Embryonic facial prominence (tissue), 1 donor: ENCODE results near the gene ISCA2.
"Not testable (repeated sequence)": the region's sequence is repeated elsewhere in the genome, so short reads cannot be mapped to it uniquely, and the experiment has no call there.

Experiments
- DNase-seq: peaks from one replicate; pipeline ENCODE4 v3.0.0-alpha.2; 2016; ENCODE audit errors: extremely low spot score

Gene ISCA2

GRCh38 chr14:74493343-74494261 lies at the start of gene ISCA2:
TSS of gene ISCA2 (plus strand) at chr14:74493765. CDS start at chr14:74493775, 10 bp downstream.
- DNase-seq, result peak; percentile 97

- DNase-seq, result no peak
Observed at GRCh38 chr14:74444866-74445265, 48.7 kb upstream of the ISCA2 start.

- not testable (repeated sequence) for DNase-seq
Observed at GRCh38 chr14:74454397-74454796, 39.2 kb upstream of the ISCA2 start.

GRCh38 chr14:74456684-74457564 lies 36.6 kb upstream of the ISCA2 start:
- no peak for DNase-seq

GRCh38 chr14:74457565-74457895 lies 36.0 kb upstream of the ISCA2 start:
- DNase-seq, result no peak

- DNase-seq, result no peak
Observed at GRCh38 chr14:74459289-74459946, 34.1 kb upstream of the ISCA2 start.

GRCh38 chr14:74459976-74460375 lies 33.6 kb upstream of the ISCA2 start:
- DNase-seq, result no peak

GRCh38 chr14:74462993-74463392 lies 30.6 kb upstream of the ISCA2 start:
- no peak for DNase-seq

- no peak for DNase-seq
Observed at GRCh38 chr14:74463697-74464096, 29.9 kb upstream of the ISCA2 start.

- DNase-seq, result no peak
Observed at GRCh38 chr14:74464785-74465184, 28.8 kb upstream of the ISCA2 start.

- no peak for DNase-seq
Observed at GRCh38 chr14:74465335-74465734, 28.2 kb upstream of the ISCA2 start.

GRCh38 chr14:74468513-74468912 lies 25.1 kb upstream of the ISCA2 start:
- DNase-seq, result no peak

GRCh38 chr14:74469548-74470518 lies 23.7 kb upstream of the ISCA2 start:
- no peak for DNase-seq

- no peak for DNase-seq
Observed at GRCh38 chr14:74472601-74473000, 21.0 kb upstream of the ISCA2 start.

GRCh38 chr14:74474376-74474775 lies 19.2 kb upstream of the ISCA2 start:
- no peak for DNase-seq

- DNase-seq, result no peak
Observed at GRCh38 chr14:74475678-74476077, 17.9 kb upstream of the ISCA2 start.

- DNase-seq, result no peak
Observed at GRCh38 chr14:74476107-74476506, 17.5 kb upstream of the ISCA2 start.

GRCh38 chr14:74476607-74477006 lies 17.0 kb upstream of the ISCA2 start:
- DNase-seq, result no peak

- no peak for DNase-seq
Observed at GRCh38 chr14:74478996-74479635, 14.4 kb upstream of the ISCA2 start.

- no peak for DNase-seq
Observed at GRCh38 chr14:74480046-74480445, 13.5 kb upstream of the ISCA2 start.
